Erythroblast (primary cell): ENCODE measurements around the gene ABCC4.

Experiments used
- GATA1 ChIP-seq: IDR thresholded peaks from 2 replicates; pipeline ENCODE4 v1.6.1; 2011; ENCODE audit warnings: low read depth, mild to moderate bottlenecking, control low read depth, low read length, moderate library complexity
- POLR2A ChIP-seq: IDR thresholded peaks from 2 replicates; pipeline ENCODE4 v1.6.1; 2011; ENCODE audit warnings: mild to moderate bottlenecking, low read length

DNA sequence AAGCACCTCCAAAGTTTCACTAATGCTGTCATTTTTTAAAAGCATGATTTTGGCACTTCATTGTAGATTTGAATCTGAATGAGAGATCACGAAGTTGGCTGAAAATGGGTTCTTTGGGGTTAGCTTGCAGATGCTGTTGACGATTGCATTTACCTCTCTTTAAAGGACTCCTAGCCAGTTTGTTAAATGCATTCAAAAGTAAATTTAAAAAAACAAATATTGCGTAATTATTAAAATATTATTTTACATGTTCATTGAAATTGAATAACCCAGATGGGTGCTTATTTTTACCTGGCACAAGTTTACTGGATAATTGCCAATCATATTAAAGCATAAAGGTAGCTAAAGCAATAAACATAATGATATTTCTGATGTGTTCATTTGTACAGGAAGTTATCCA, 172.2 kb downstream of the ABCC4 start:
- TF ChIP-seq POLR2A (no peak), GATA1 (no peak)
